ENCODE data around the gene KCND3.

- no peak for TF ChIP-seq POLR2AphosphoS5 (IDR thresholded peaks at IDR 0.05; ENCODE audit: low read depth, low read length)
- TF ChIP-seq, protein P1, sequence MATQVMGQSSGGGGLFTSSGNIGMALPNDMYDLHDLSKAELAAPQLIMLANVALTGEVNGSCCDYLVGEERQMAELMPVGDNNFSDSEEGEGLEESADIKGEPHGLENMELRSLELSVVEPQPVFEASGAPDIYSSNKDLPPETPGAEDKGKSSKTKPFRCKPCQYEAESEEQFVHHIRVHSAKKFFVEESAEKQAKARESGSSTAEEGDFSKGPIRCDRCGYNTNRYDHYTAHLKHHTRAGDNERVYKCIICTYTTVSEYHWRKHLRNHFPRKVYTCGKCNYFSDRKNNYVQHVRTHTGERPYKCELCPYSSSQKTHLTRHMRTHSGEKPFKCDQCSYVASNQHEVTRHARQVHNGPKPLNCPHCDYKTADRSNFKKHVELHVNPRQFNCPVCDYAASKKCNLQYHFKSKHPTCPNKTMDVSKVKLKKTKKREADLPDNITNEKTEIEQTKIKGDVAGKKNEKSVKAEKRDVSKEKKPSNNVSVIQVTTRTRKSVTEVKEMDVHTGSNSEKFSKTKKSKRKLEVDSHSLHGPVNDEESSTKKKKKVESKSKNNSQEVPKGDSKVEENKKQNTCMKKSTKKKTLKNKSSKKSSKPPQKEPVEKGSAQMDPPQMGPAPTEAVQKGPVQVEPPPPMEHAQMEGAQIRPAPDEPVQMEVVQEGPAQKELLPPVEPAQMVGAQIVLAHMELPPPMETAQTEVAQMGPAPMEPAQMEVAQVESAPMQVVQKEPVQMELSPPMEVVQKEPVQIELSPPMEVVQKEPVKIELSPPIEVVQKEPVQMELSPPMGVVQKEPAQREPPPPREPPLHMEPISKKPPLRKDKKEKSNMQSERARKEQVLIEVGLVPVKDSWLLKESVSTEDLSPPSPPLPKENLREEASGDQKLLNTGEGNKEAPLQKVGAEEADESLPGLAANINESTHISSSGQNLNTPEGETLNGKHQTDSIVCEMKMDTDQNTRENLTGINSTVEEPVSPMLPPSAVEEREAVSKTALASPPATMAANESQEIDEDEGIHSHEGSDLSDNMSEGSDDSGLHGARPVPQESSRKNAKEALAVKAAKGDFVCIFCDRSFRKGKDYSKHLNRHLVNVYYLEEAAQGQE (IDR thresholded peaks at IDR 0.05; ENCODE audit: insufficient read depth in 1 of 2, low read depth in 2 of 2, low read length in 2 of 2) = no peak
Measured at GRCh38 chr1:111884772-111885443, 104.6 kb downstream of the KCND3 start.

Measured in PFSK-1 (cell line).